Fibroblast of skin of left biceps (primary cell): ENCODE results near the gene HNRNPUL2.
A peak's percentile ranks its signal among the peaks of the same experiment; 100 is the strongest.

Experiments used
- DNase-seq, 2 experiments: peaks; one replicate each; pipeline ENCODE4 v3.0.0-alpha.2; 2013; ENCODE audit warnings: low read depth in 2 of 2

HNRNPUL2 gene

GRCh38 chr11:62726915-62727164, 417 bp downstream of the HNRNPUL2 start:
- DNase-seq = no peak

- no peak for DNase-seq
Observed at GRCh38 chr11:62726156-62726914, 922 bp downstream of the HNRNPUL2 start.

GRCh38 chr11:62725646-62726045, 1.6 kb downstream of the HNRNPUL2 start:
- DNase-seq = no peak

- DNase-seq = no peak
Observed at GRCh38 chr11:62724171-62724570, 3.1 kb downstream of the HNRNPUL2 start.

- no peak for DNase-seq
Observed at GRCh38 chr11:62721994-62722393, 5.3 kb downstream of the HNRNPUL2 start.

GRCh38 chr11:62719302-62719978, 7.8 kb downstream of the HNRNPUL2 start:
- no peak for DNase-seq

GRCh38 chr11:62716816-62717215, 10.4 kb downstream of the HNRNPUL2 start:
- DNase-seq = no peak

GRCh38 chr11:62716206-62716605, 11.1 kb downstream of the HNRNPUL2 start:
- no peak for DNase-seq

- DNase-seq = no peak
Observed at GRCh38 chr11:62715150-62716130, 11.8 kb downstream of the HNRNPUL2 start.

- DNase-seq = no peak
Observed at GRCh38 chr11:62713343-62713742, 13.9 kb downstream of the HNRNPUL2 start.

GRCh38 chr11:62712861-62713260, 14.4 kb downstream of the HNRNPUL2 start:
- DNase-seq = no peak

- DNase-seq = no peak
Observed at GRCh38 chr11:62712276-62712812, 14.9 kb downstream of the HNRNPUL2 start.

GRCh38 chr11:62710001-62710345, 17.3 kb downstream of the HNRNPUL2 start:
- DNase-seq = no peak

- DNase-seq = peak; percentile 94
Observed at GRCh38 chr11:62709247-62710000, 17.8 kb downstream of the HNRNPUL2 start.

- DNase-seq = no peak
Observed at GRCh38 chr11:62708793-62709192, 18.5 kb downstream of the HNRNPUL2 start.

GRCh38 chr11:62708392-62708791, 18.9 kb downstream of the HNRNPUL2 start:
- DNase-seq = no peak

GRCh38 chr11:62707277-62707861, 19.9 kb downstream of the HNRNPUL2 start, which contains the start of the genes BSCL2 and GNG3:
Gene BSCL2, minus strand, starts transcription at chr11:62707424. Its CDS starts 229 bp downstream, at chr11:62707195.
Gene GNG3, plus strand, starts transcription at chr11:62707676. Its CDS starts 620 bp downstream, at chr11:62708296.
- no peak for DNase-seq

- DNase-seq = no peak
Observed at GRCh38 chr11:62706850-62707247, 20.4 kb downstream of the HNRNPUL2 start.

- peak; percentile 77 to 80 for DNase-seq
Observed at GRCh38 chr11:62705880-62706849, 21.1 kb downstream of the HNRNPUL2 start.

GRCh38 chr11:62705413-62705812, 21.8 kb downstream of the HNRNPUL2 start:
- no peak for DNase-seq
